ENCODE data around the gene RHOV. TPM values are rescaled to one million over a fixed set of nuclear protein-coding genes. Genes with fewer than 3 reads are reported as not detected.

The RHOV gene
- total RNA-seq, 2 experiments from 2014 or later = 0.63 to 1.5 TPM

DNA sequence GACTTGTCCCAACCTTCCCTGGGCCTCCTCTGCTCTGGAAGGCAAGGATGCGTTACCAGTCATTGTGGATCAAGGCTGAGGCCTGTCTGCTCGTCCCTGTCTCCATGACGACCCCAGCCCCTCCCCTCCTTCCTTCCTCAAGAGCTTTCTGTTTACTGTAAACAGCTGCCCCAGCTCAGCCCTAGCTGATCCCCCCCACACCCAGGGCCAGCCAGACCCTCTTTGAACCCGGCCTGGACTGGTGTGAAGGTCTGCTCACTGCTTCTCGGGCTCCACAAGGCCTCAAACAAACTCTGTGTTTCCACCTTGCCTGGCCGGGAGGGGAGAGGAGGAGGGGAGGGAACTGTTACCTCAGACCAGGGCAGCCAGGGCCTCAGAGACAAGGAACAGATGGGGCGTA is 37.1 kb upstream of the RHOV start:
- Histone ChIP-seq H2AFZ (ENCODE audit: low read length) (no peak overlapping the region), H4K20me1 (ENCODE audit: insufficient read depth, low read length) (no peaks in the 10 kb centered on the region), H3K36me3 (ENCODE audit: insufficient read depth, low read length) (no peaks in the 10 kb centered on the region), H3K4me1 (ENCODE audit: insufficient read depth, low read length, poor library complexity, severe bottlenecking) (peaks cover 28% of the 10 kb centered on the region), H3K4me3 (ENCODE audit: low read depth, low read length, poor library complexity, severe bottlenecking) (no peak overlapping the region), H3K27ac (ENCODE audit: low read depth, low read length, poor library complexity, severe bottlenecking) (no peak overlapping the region), H3K9me2 (ENCODE audit: insufficient read depth, low read length) (no peaks in the 10 kb centered on the region), H3K9me3 (ENCODE audit: low read length) (no peaks in the 10 kb centered on the region), H3K4me2 (ENCODE audit: low read length) (no peak overlapping the region), H3K79me2 (ENCODE audit: insufficient read depth, low read depth, low read length) (no peaks in the 10 kb centered on the region)
- BruUV-seq (replicated peaks) = no TSS peak
- intact Hi-C loops (cut with micrococcal nuclease; ENCODE audit: unreplicated experiment) = no loop called here
- CTCF ChIA-PET (ENCODE audit: unreplicated experiment) = interaction anchor here (1.0 kb wide), 1 partner anchor 113 kb away, joined by 3 read pairs; no protein-coding TSS in a partner anchor
- POLR2A ChIA-PET = interaction anchor here (1.6 kb wide), 1 partner anchor 42 kb away, joined by 3 read pairs; the partner anchor contains the start of gene CHAC1
- no peak for DNase-seq (ENCODE audit: low spot score)
- TF ChIP-seq, protein P1, sequence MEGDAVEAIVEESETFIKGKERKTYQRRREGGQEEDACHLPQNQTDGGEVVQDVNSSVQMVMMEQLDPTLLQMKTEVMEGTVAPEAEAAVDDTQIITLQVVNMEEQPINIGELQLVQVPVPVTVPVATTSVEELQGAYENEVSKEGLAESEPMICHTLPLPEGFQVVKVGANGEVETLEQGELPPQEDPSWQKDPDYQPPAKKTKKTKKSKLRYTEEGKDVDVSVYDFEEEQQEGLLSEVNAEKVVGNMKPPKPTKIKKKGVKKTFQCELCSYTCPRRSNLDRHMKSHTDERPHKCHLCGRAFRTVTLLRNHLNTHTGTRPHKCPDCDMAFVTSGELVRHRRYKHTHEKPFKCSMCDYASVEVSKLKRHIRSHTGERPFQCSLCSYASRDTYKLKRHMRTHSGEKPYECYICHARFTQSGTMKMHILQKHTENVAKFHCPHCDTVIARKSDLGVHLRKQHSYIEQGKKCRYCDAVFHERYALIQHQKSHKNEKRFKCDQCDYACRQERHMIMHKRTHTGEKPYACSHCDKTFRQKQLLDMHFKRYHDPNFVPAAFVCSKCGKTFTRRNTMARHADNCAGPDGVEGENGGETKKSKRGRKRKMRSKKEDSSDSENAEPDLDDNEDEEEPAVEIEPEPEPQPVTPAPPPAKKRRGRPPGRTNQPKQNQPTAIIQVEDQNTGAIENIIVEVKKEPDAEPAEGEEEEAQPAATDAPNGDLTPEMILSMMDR (conservative IDR thresholded peaks at IDR 0.05; ENCODE audit: low read length) = no peak
- TF ChIP-seq EZH2phosphoT487 (IDR thresholded peaks at IDR 0.05; ENCODE audit: borderline replicate concordance, low read depth, low read length) = no peak

DNA sequence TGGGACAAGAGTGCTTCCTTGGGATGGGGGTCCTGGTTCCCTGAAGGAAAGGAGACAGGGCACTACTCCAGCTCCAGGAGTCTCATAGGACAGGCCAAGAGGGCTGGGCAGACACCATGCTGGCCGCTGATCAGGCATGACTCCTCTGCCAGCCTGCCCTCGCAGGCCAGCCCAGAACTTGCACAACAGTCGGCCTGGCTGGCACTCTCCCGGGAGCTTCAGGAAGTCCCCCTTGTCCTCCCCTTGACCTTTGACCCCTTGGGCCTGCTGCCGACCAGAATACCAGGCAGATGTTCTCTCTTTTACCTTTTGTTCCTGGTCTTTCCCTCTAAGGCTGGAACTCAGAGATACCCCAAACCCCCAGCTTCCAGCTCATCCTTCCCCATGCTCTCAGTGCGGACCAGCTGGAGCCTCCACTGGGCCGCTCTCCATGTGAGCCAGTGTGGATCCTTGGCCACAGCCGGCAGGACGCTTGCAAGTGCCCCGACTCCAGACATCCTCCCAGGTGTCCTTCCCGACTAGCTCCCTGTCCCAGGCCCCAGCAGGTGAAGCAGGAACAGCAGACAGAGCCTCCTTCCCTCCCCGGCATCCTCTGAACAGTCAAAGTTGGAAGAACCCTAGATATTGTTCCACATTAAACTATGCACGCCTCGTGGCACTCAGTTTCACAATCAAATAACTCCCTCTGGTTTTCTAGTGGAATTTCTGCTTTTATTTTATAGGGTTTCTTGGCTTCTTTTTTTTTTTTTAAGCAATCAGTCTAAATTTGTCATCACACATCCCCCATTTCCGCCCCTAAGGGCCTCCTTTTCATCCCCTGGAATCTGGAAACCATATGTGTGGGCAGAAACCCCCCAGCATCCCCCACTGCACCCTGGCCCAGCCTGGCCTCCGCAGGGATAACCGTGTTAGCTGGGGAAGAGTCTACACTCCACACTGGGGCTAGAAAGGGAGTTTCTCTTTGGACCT is 35.9 kb upstream of the RHOV start:
- BruUV-seq (replicated peaks) = no TSS peak
- Histone ChIP-seq H3K9me3 (ENCODE audit: low read length) (no peaks in the 10 kb centered on the region), H3K4me2 (ENCODE audit: low read length) (no peak overlapping the region), H3K4me3 (ENCODE audit: low read depth, low read length, poor library complexity, severe bottlenecking) (no peak overlapping the region), H3K4me1 (ENCODE audit: insufficient read depth, low read length, poor library complexity, severe bottlenecking) (peaks cover 40% of the 10 kb centered on the region), H3K9me2 (ENCODE audit: insufficient read depth, low read length) (no peaks in the 10 kb centered on the region), H3K79me2 (ENCODE audit: insufficient read depth, low read depth, low read length) (no peaks in the 10 kb centered on the region), H2AFZ (ENCODE audit: low read length) (no peak overlapping the region), H3K36me3 (ENCODE audit: insufficient read depth, low read length) (peaks cover 1% of the 10 kb centered on the region; the same call in 1 of the 2 replicates), H4K20me1 (ENCODE audit: insufficient read depth, low read length) (no peaks in the 10 kb centered on the region), H3K27ac (ENCODE audit: low read depth, low read length, poor library complexity, severe bottlenecking) (no peak overlapping the region)
- TF ChIP-seq EZH2phosphoT487 (IDR thresholded peaks at IDR 0.05; ENCODE audit: borderline replicate concordance, low read depth, low read length) = no peak
- TF ChIP-seq, protein P1 (conservative IDR thresholded peaks at IDR 0.05; ENCODE audit: low read length) = no peak
- DNase-seq (ENCODE audit: low spot score) = no peak
- CTCF ChIA-PET (ENCODE audit: unreplicated experiment) = no interaction called here
- intact Hi-C loops (cut with micrococcal nuclease; ENCODE audit: unreplicated experiment) = no loop called here
- POLR2A ChIA-PET = interaction anchor here (1.0 kb wide), 1 partner anchor 43 kb away, joined by 4 read pairs; the partner anchor contains the start of gene CHAC1
